Esophagus (tissue), 2 donors: ENCODE data around the gene DUS1L. TPM values are rescaled to one million over a fixed set of nuclear protein-coding genes. Genes with fewer than 3 reads are reported as not detected.

Experiments used
- H3K27ac ChIP-seq, 2 donors: one replicate each; pipeline ENCODE4 v1.5.1; 2013; ENCODE audit warnings: low read depth in 2 of 2, mild to moderate bottlenecking in 2 of 2, inconsistent platforms in 1 of 2, low read length in 1 of 2, moderate library complexity in 1 of 2
- H3K27me3 ChIP-seq, 2 donors: one replicate each; pipeline ENCODE4 v1.6.1; 2013; ENCODE audit warnings: low read length in 2 of 2, control low read depth in 1 of 2, mild to moderate bottlenecking in 1 of 2; ENCODE audit not compliant: insufficient read depth in 2 of 2, control insufficient read depth in 1 of 2
- H3K36me3 ChIP-seq, 2 donors: one replicate each; pipeline ENCODE4 v1.6.1; 2013; ENCODE audit warnings: low read length in 1 of 2; ENCODE audit not compliant: control insufficient read depth in 2 of 2, insufficient read depth in 2 of 2
- H3K4me1 ChIP-seq, 2 donors: one replicate each; pipeline ENCODE4 v1.6.1; 2013; ENCODE audit warnings: low read length in 1 of 2; ENCODE audit not compliant: control insufficient read depth in 2 of 2, insufficient read depth in 2 of 2
- H3K4me3 ChIP-seq, 2 donors: one replicate each; pipeline ENCODE4 v1.5.1; 2013; ENCODE audit warnings: low read length in 2 of 2, mild to moderate bottlenecking in 2 of 2, low read depth in 1 of 2, moderate library complexity in 1 of 2
- H3K9me3 ChIP-seq, 2 donors: one replicate each; pipeline ENCODE4 v1.6.1; 2013; ENCODE audit warnings: mild to moderate bottlenecking in 2 of 2, low read depth in 1 of 2, low read length in 1 of 2, moderate library complexity in 1 of 2; ENCODE audit not compliant: control insufficient read depth in 2 of 2, insufficient read depth in 1 of 2
- WGBS, 2 donors: extraction: QIAGEN DNeasy Blood & Tissue Kit; methylation state at CpG; one replicate each; pipeline ENCODE4 v1.1.7; 2013; 5-methylcytosine and 5-hydroxymethylcytosine counted together
- polyA plus RNA-seq, 2 donors: library from polyadenylated mRNA; stranded (reverse); fragments of 200-250 nt; gene quantifications; one replicate each; pipeline ENCODE4 v1.2.3, GENCODE V29; 2013
- donor health status: healthy with polysubstance abuse.
- donor health status: Bipolar disorder and iron deficiency.

The DUS1L gene
- polyA plus RNA-seq, 2 donors = 118 to 182 TPM

GRCh38 chr17:82010575-82011525 is 54.8 kb downstream of the DUS1L start:
- Histone ChIP-seq H3K27me3 (no peaks in the 10 kb centered on the region), H3K36me3 (peaks cover 0 to 7% of the 10 kb centered on the region in 2 donors), H3K4me1 (peaks cover 4 to 22% of the 10 kb centered on the region in 2 donors), H3K4me3 (no peak overlapping the region), H3K9me3 (no peaks in the 10 kb centered on the region), H3K27ac (no peak overlapping the region)
- 90 to 91% methylated on average over 39 of the region's 39 CpGs for WGBS, 2 donors

DNA sequence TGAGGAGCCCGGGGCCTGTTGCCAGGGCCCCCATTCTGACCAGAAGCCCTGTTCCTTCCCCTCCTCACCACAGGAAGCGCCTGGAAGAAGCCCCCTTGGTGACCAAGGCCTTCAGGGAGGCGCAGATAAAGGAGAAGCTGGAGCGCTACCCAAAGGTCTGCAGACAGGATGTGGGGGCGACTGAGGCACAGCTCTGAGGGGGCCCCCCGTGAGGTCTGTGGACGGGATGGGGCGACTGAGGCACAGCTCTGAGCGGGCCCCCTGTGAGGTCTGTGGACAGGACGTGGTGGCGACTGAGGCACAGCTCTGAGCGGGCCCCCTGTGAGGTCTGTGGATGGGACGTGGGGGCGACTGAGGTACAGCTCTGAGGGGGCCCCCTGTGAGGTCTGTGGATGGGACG is 56.2 kb downstream of the DUS1L start:
- Histone ChIP-seq H3K4me1 (peaks cover under 1 to 20% of the 10 kb centered on the region in 2 donors), H3K27me3 (no peaks in the 10 kb centered on the region), H3K4me3 (no peak overlapping the region), H3K27ac (no peak overlapping the region), H3K9me3 (no peaks in the 10 kb centered on the region), H3K36me3 (peaks cover 0 to 7% of the 10 kb centered on the region in 2 donors)
- WGBS, 2 donors = 83 to 89% methylated on average over 14 to 15 of the region's 15 CpGs

GRCh38 chr17:82008941-82009405 is 56.6 kb downstream of the DUS1L start:
- Histone ChIP-seq H3K27ac (no peak overlapping the region), H3K4me3 (no peak overlapping the region), H3K27me3 (no peaks in the 10 kb centered on the region), H3K9me3 (no peaks in the 10 kb centered on the region), H3K4me1 (peaks cover 0 to 21% of the 10 kb centered on the region in 2 donors), H3K36me3 (peaks cover 0 to 7% of the 10 kb centered on the region in 2 donors)
- WGBS, 2 donors = 90 to 93% methylated on average over 22 to 28 of the region's 28 CpGs

GRCh38 chr17:82008258-82008940 is 57.2 kb downstream of the DUS1L start:
- H3K9me3 ChIP-seq = no peaks in the 10 kb centered on the region
- peaks cover 0 to 20% of the 10 kb centered on the region in 2 donors for H3K4me1 ChIP-seq
- H3K27me3 ChIP-seq = no peaks in the 10 kb centered on the region
- H3K4me3 ChIP-seq = no peak overlapping the region
- H3K36me3 ChIP-seq = peaks cover 0 to 7% of the 10 kb centered on the region in 2 donors
- H3K27ac ChIP-seq = no peak overlapping the region
- 85 to 88% methylated on average over 26 of the region's 26 CpGs for WGBS, 2 donors

Other genes with a start within 250 kb of the DUS1L start
- gene MCRIP1, start 232.5 kb downstream of the DUS1L start, polyA plus RNA-seq = 10 to 100 TPM; 24.7 to 32.3 TPM
- gene PPP1R27, start 230.8 kb downstream of the DUS1L start, polyA plus RNA-seq = under 1 TPM; 0.25 to 0.98 TPM
- gene P4HB, start 205.3 kb downstream of the DUS1L start, polyA plus RNA-seq = 100 to 1,000 TPM; 582 to 595 TPM
- 100 to 1,000 TPM; 201 to 209 TPM for gene ARHGDIA, start 194.5 kb downstream of the DUS1L start, polyA plus RNA-seq
- gene ALYREF, start 174.2 kb downstream of the DUS1L start, polyA plus RNA-seq = 10 to 100 TPM; 16.3 to 61.0 TPM
- gene ANAPC11, start 174.1 kb downstream of the DUS1L start, polyA plus RNA-seq = 100 to 1,000 TPM; 127 to 187 TPM
- under 1 TPM; 0.33 to 0.49 TPM for gene NPB, start 163.6 kb downstream of the DUS1L start, polyA plus RNA-seq
- gene PCYT2, start 154.4 kb downstream of the DUS1L start, polyA plus RNA-seq = 10 to 100 TPM; 23.1 to 46.5 TPM
- 10 to 100 TPM; 64.9 to 84.0 TPM for gene SIRT7, start 147.6 kb downstream of the DUS1L start, polyA plus RNA-seq
- gene MAFG, start 138.1 kb downstream of the DUS1L start, polyA plus RNA-seq = 10 to 100 TPM; 10.3 to 11.9 TPM
- 10 to 100 TPM in 1 of 2 donors, 1 to 10 TPM in 1; 6.5 to 18.1 TPM for gene PYCR1, start 128.5 kb downstream of the DUS1L start, polyA plus RNA-seq
- not detected for gene MYADML2, start 118.6 kb downstream of the DUS1L start, polyA plus RNA-seq
- gene NOTUM, start 104.6 kb downstream of the DUS1L start, polyA plus RNA-seq = under 1 TPM; 0.07 to 0.08 TPM
- 10 to 100 TPM; 19.1 to 29.8 TPM for gene ASPSCR1, start 88.2 kb downstream of the DUS1L start, polyA plus RNA-seq
- 100 to 1,000 TPM in 1 of 2 donors, 10 to 100 TPM in 1; 86.8 to 117 TPM for gene CENPX, start 42.9 kb downstream of the DUS1L start, polyA plus RNA-seq
- 10 to 100 TPM; 10.6 to 17.2 TPM for gene LRRC45, start 42.5 kb downstream of the DUS1L start, polyA plus RNA-seq
- gene RAC3, start 34.1 kb downstream of the DUS1L start, polyA plus RNA-seq = 1 to 10 TPM; 7.1 to 9.6 TPM
- 100 to 1,000 TPM; 136 to 145 TPM for gene DCXR, start 28.1 kb downstream of the DUS1L start, polyA plus RNA-seq
- 10 to 100 TPM; 27.4 to 36.4 TPM for gene RFNG, start 14.0 kb downstream of the DUS1L start, polyA plus RNA-seq
- 10 to 100 TPM; 61.7 to 65.8 TPM for gene GPS1, start 13.9 kb downstream of the DUS1L start, polyA plus RNA-seq
- 10 to 100 TPM; 92.2 to 95.9 TPM for gene FASN, start 32.4 kb upstream of the DUS1L start, polyA plus RNA-seq
- 10 to 100 TPM; 16.3 to 33.7 TPM for gene CCDC57, start 147.0 kb upstream of the DUS1L start, polyA plus RNA-seq
- 10 to 100 TPM; 17.5 to 41.0 TPM for gene SLC16A3, start 163.2 kb upstream of the DUS1L start, polyA plus RNA-seq
- gene CSNK1D, start 207.9 kb upstream of the DUS1L start, polyA plus RNA-seq = 10 to 100 TPM; 63.7 to 79.6 TPM